Smooth muscle cell (in vitro differentiated cells): Measurements from ENCODE around the gene CAMKMT. TPM values are rescaled to one million over a fixed set of nuclear protein-coding genes. Genes with fewer than 3 reads are reported as not detected.

Experiments used
- DNase-seq: peaks from one replicate; lab custom pipeline; 2025; ENCODE audit not compliant: unreplicated experiment; lab: John Stamatoyannopoulos, UW
- H2AFZ ChIP-seq: fragments of 200-600 bp; sonication (generic); 2 replicates; pipeline ENCODE4 v1.6.0; 2016; ENCODE audit warnings: antibody characterized with exemption, low read depth, mild to moderate bottlenecking
- H3F3A ChIP-seq: fragments of 200-600 bp; sonication (generic); 2 replicates; pipeline ENCODE4 v1.6.0; 2017; ENCODE audit warnings: antibody characterized with exemption, low read depth
- H3K27ac ChIP-seq: fragments of 200-600 bp; sonication (generic); 2 replicates; pipeline ENCODE4 v1.5.1; 2016; ENCODE audit warnings: low read depth, mild to moderate bottlenecking
- H3K27me3 ChIP-seq: fragments of 200-600 bp; sonication (generic); 2 replicates; pipeline ENCODE4 v1.6.1; 2016; ENCODE audit warnings: low read depth, mild to moderate bottlenecking
- H3K36me3 ChIP-seq: fragments of 200-600 bp; sonication (generic); 2 replicates; pipeline ENCODE4 v1.5.1; 2016; ENCODE audit warnings: low read depth
- H3K4me1 ChIP-seq: fragments of 200-600 bp; sonication (generic); 2 replicates; pipeline ENCODE4 v1.5.1; 2016; ENCODE audit warnings: low read depth
- H3K4me2 ChIP-seq: fragments of 200-600 bp; sonication (generic); 2 replicates; pipeline ENCODE4 v1.6.0; 2016; ENCODE audit warnings: mild to moderate bottlenecking
- H3K4me3 ChIP-seq: fragments of 200-600 bp; sonication (generic); 2 replicates; pipeline ENCODE4 v1.5.1; 2016; ENCODE audit warnings: mild to moderate bottlenecking
- H3K79me2 ChIP-seq: fragments of 200-600 bp; sonication (generic); 2 replicates; pipeline ENCODE4 v1.6.0; 2016; ENCODE audit warnings: low read depth, mild to moderate bottlenecking
- H3K9ac ChIP-seq: fragments of 200-600 bp; sonication (generic); 2 replicates; pipeline ENCODE4 v1.6.0; 2016; ENCODE audit warnings: low read depth
- H3K9me3 ChIP-seq: fragments of 200-600 bp; sonication (generic); replicated peaks from 2 replicates; pipeline ENCODE4 v1.5.1; 2016; ENCODE audit warnings: low read depth
- H4K20me1 ChIP-seq: fragments of 200-600 bp; sonication (generic); 2 replicates; pipeline ENCODE4 v1.6.0; 2016; ENCODE audit warnings: low read depth
- CTCF ChIP-seq: fragments of 200-600 bp; sonication (generic); IDR thresholded peaks from 2 replicates; pipeline ENCODE4 v1.5.1; 2017; ENCODE audit warnings: borderline replicate concordance, mild to moderate bottlenecking, antibody characterized with exemption; ENCODE audit not compliant: insufficient read depth, poor library complexity, severe bottlenecking
- WGBS: methylation state at CpG from one replicate; pipeline ENCODE4 v1.1.7; 2016; ENCODE audit warnings: low lambda C conversion rate; 5-methylcytosine and 5-hydroxymethylcytosine counted together
- polyA plus RNA-seq: library from polyadenylated mRNA; unstranded; fragments of >200 nt; fragmentation: Nextera tagmentation; extraction: Ambion mirVana; gene quantifications from 2 replicates; pipeline ENCODE4 v1.2.1, GENCODE V29; 2016
- total RNA-seq: library from RNA; depleted of rRNA; stranded (reverse); fragments of >200 nt; gene quantifications from 2 replicates; pipeline ENCODE4 v1.2.3, GENCODE V29; 2014

CAMKMT gene
- total and polyA plus RNA-seq, 2 experiments from 2014 or later, result 7.2 to 7.6 TPM

DNA sequence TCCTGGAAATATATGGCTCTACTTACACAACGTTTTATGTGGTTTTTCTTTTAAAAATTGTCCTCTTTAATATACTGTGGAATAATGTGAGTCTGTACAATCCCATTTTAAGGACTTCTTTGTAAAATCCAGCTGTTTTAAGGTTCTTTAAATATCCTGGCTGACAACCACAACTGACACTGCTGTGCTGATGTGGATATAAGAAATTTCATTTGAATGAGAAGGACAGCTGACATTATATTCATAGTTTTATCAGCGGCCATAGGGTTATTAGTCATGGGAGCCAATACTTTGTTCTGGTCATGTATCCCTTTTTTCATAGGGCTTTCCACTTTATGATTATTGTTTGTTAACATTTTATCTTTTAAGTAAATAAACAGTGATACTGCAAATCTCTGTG, 169.5 kb downstream of the CAMKMT start:
- Histone ChIP-seq H3K27ac (no peak overlapping the region), H3K79me2 (no peaks in the 10 kb centered on the region), H3K4me2 (no peak overlapping the region), H3K27me3 (no peaks in the 10 kb centered on the region), H2AFZ (no peak overlapping the region), H3F3A (no peaks in the 10 kb centered on the region), H3K36me3 (no peaks in the 10 kb centered on the region), H3K9ac (no peak overlapping the region), H3K4me1 (peaks cover 18% of the 10 kb centered on the region), H3K9me3 (no peaks in the 10 kb centered on the region), H4K20me1 (no peaks in the 10 kb centered on the region), H3K4me3 (no peak overlapping the region)
- DNase-seq, result no peak
- TF ChIP-seq CTCF, result no peak
- WGBS, result 80% methylated on average over 2 of the region's 2 CpGs

- no peak overlapping the region for H3K9ac ChIP-seq
Measured at GRCh38 chr2:44532031-44532430, 170.3 kb downstream of the CAMKMT start.

DNA sequence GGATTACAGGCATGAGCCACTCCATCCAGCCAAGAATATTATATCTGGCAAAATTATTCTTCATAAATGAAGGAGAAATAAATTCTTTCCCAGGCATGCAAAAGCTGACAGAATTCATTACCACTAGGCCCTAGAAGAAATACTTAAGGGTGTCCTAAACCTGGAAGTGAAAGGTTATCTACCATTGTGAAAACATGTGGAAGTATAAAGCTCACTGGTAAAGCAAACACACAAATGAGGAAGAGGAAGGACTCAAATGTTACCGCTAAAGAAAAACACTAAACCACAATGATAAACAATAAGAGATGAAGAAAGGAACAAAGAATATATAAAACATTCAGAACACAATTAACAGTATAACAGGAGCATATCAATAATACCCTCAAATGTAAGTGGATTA, 171.8 kb downstream of the CAMKMT start:
- no peak overlapping the region for H3K4me2 ChIP-seq
- 100% methylated on average over 1 of the region's 1 CpG for WGBS
- no peak for DNase-seq
- H3K79me2 ChIP-seq, result no peaks in the 10 kb centered on the region
- TF ChIP-seq CTCF, result no peak
- H3K36me3 ChIP-seq, result no peaks in the 10 kb centered on the region
- no peaks in the 10 kb centered on the region for H3K27me3 ChIP-seq
- no peak overlapping the region for H3K9ac ChIP-seq
- no peaks in the 10 kb centered on the region for H4K20me1 ChIP-seq
- H3K9me3 ChIP-seq, result no peaks in the 10 kb centered on the region
- no peak overlapping the region for H3K27ac ChIP-seq
- H2AFZ ChIP-seq, result no peak overlapping the region
- no peak overlapping the region for H3K4me3 ChIP-seq
- peaks cover 11% of the 10 kb centered on the region for H3K4me1 ChIP-seq
- no peaks in the 10 kb centered on the region for H3F3A ChIP-seq

More at GRCh38 chr2:44532031-44532430, 170.3 kb downstream of the CAMKMT start:
- H4K20me1 ChIP-seq, result no peaks in the 10 kb centered on the region
- no peaks in the 10 kb centered on the region for H3K36me3 ChIP-seq
- H3K27ac ChIP-seq, result no peak overlapping the region
- H3K9me3 ChIP-seq, result no peaks in the 10 kb centered on the region
- no peak for TF ChIP-seq CTCF
- no peak for DNase-seq
- no peak overlapping the region for H2AFZ ChIP-seq
- no peaks in the 10 kb centered on the region for H3K27me3 ChIP-seq
- no peaks in the 10 kb centered on the region for H3K79me2 ChIP-seq
- 95% methylated on average over 2 of the region's 2 CpGs for WGBS
- H3K4me2 ChIP-seq, result no peak overlapping the region
- no peaks in the 10 kb centered on the region for H3F3A ChIP-seq
- H3K4me1 ChIP-seq, result peaks cover 18% of the 10 kb centered on the region
- no peak overlapping the region for H3K4me3 ChIP-seq

GRCh38 chr2:44535376-44535775, 173.6 kb downstream of the CAMKMT start:
- no peak overlapping the region for H2AFZ ChIP-seq
- peaks cover 8% of the 10 kb centered on the region for H3K4me1 ChIP-seq
- no peaks in the 10 kb centered on the region for H3K27me3 ChIP-seq
- TF ChIP-seq CTCF, result no peak
- no peak overlapping the region for H3K4me3 ChIP-seq
- WGBS, result 78% methylated on average over 1 of the region's 1 CpG
- no peaks in the 10 kb centered on the region for H4K20me1 ChIP-seq
- no peak overlapping the region for H3K4me2 ChIP-seq
- no peaks in the 10 kb centered on the region for H3F3A ChIP-seq
- no peak overlapping the region for H3K9ac ChIP-seq
- no peaks in the 10 kb centered on the region for H3K9me3 ChIP-seq
- DNase-seq, result no peak
- no peak overlapping the region for H3K27ac ChIP-seq
- H3K36me3 ChIP-seq, result no peaks in the 10 kb centered on the region
- no peaks in the 10 kb centered on the region for H3K79me2 ChIP-seq
